GM23338 (cell line): ENCODE results near the gene MED13L. TPM values are rescaled to one million over a fixed set of nuclear protein-coding genes. Genes with fewer than 3 reads are reported as not detected.

Experiments
- ATAC-seq: fragments of 200-7000 bp; cut with Tn5 transposase; 3 replicates; pipeline ENCODE4 v1.9.1; 2020
- DNase-seq: peaks from one replicate; pipeline ENCODE4 v3.0.0-alpha.2; 2015; ENCODE audit warnings: low spot score
- H2AFZ ChIP-seq: fragments of 200-600 bp; sonication (generic); 2 replicates; pipeline ENCODE4 v1.8.0; 2016; ENCODE audit warnings: antibody characterized with exemption, mild to moderate bottlenecking, moderate library complexity
- H3F3A ChIP-seq: fragments of 200-600 bp; sonication (generic); replicated peaks from 2 replicates; pipeline ENCODE4 v1.8.0; 2017; ENCODE audit warnings: antibody characterized with exemption, mixed run types, low read depth
- H3K27ac ChIP-seq: fragments of 200-600 bp; sonication (generic); 2 replicates; pipeline ENCODE4 v1.6.1; 2016; ENCODE audit warnings: low read depth
- H3K27me3 ChIP-seq: fragments of 200-600 bp; sonication (generic); 2 replicates; pipeline ENCODE4 v1.8.0; 2016; ENCODE audit warnings: mild to moderate bottlenecking, mixed run types, moderate library complexity; ENCODE audit not compliant: insufficient read depth
- H3K36me3 ChIP-seq: fragments of 200-600 bp; sonication (generic); 2 replicates; pipeline ENCODE4 v1.8.0; 2016; ENCODE audit warnings: mild to moderate bottlenecking; ENCODE audit not compliant: insufficient read depth
- H3K4me1 ChIP-seq: fragments of 200-600 bp; sonication (generic); 2 replicates; pipeline ENCODE4 v1.8.0; 2016; ENCODE audit warnings: mild to moderate bottlenecking, moderate library complexity; ENCODE audit not compliant: insufficient read depth
- H3K4me2 ChIP-seq: fragments of 200-600 bp; sonication (generic); 2 replicates; pipeline ENCODE4 v1.7.1; 2017; ENCODE audit warnings: mixed run types
- H3K4me3 ChIP-seq: fragments of 200-600 bp; sonication (generic); 2 replicates; pipeline ENCODE4 v1.6.1; 2016; ENCODE audit warnings: mixed run types
- H3K79me2 ChIP-seq: fragments of 200-600 bp; sonication (generic); replicated peaks from 2 replicates; pipeline ENCODE4 v1.8.0; 2017; ENCODE audit warnings: mild to moderate bottlenecking; ENCODE audit not compliant: insufficient read depth
- H3K9me2 ChIP-seq: fragments of 200-600 bp; sonication (generic); 2 replicates; pipeline ENCODE4 v1.8.0; 2017; ENCODE audit not compliant: insufficient read depth
- H4K20me1 ChIP-seq: fragments of 200-600 bp; sonication (generic); replicated peaks from 2 replicates; pipeline ENCODE4 v1.8.0; 2017; ENCODE audit warnings: mild to moderate bottlenecking; ENCODE audit not compliant: insufficient read depth
- H3K27ac Mint-ChIP-seq: 2 replicates; pipeline ENCODE4 v1.8.0; 2020; ENCODE audit warnings: inconsistent platforms, mild to moderate bottlenecking, moderate library complexity, mixed read lengths
- H3K27me3 Mint-ChIP-seq: 3 replicates; pipeline ENCODE4 v1.8.0; 2022; ENCODE audit warnings: low read depth, mild to moderate bottlenecking, moderate library complexity, mixed read lengths, inconsistent platforms; ENCODE audit not compliant: insufficient read depth, poor library complexity
- H3K36me3 Mint-ChIP-seq: 3 replicates; pipeline ENCODE4 v1.8.0; 2021; ENCODE audit warnings: low read depth, mild to moderate bottlenecking, inconsistent platforms, moderate library complexity, mixed read lengths
- H3K4me1 Mint-ChIP-seq: 3 replicates; pipeline ENCODE4 v1.8.0; 2020; ENCODE audit warnings: mild to moderate bottlenecking, inconsistent platforms, mixed read lengths
- H3K4me3 Mint-ChIP-seq: 3 replicates; pipeline ENCODE4 v1.8.0; 2021; ENCODE audit warnings: moderate library complexity, mild to moderate bottlenecking, inconsistent platforms, mixed read lengths
- H3K9me3 Mint-ChIP-seq: 3 replicates; pipeline ENCODE4 v1.8.0; 2020; ENCODE audit warnings: moderate library complexity, mild to moderate bottlenecking, inconsistent platforms, mixed read lengths
- CREB1 ChIP-seq: fragments of 250-450 bp; sonication (Bioruptor Pico); IDR thresholded peaks from 2 replicates; pipeline ENCODE4 v1.5.0; 2020; ENCODE audit warnings: low read depth, mild to moderate bottlenecking, moderate library complexity
- CTCF ChIP-seq, 2 experiments: fragments of 200-600 bp in 1 of 2; sonication (generic) in 1 of 2; conservative IDR thresholded peaks; 2 replicates each; pipeline versions ENCODE4 v1.5.1 to v1.6.1; 2016 to 2017; ENCODE audit warnings: antibody characterized with exemption in 2 of 2, low read depth in 2 of 2, mild to moderate bottlenecking in 2 of 2, moderate library complexity in 1 of 2
- polyA plus RNA-seq: library from polyadenylated mRNA; unstranded; fragments of >200 nt; fragmentation: Nextera tagmentation; extraction: Ambion mirVana; gene quantifications from 2 replicates; pipeline ENCODE4 v1.2.1, GENCODE V29; 2016
- total RNA-seq: library from RNA; depleted of rRNA; stranded (reverse); fragments of >200 nt; shearing (Covaris generic); gene quantifications from 2 replicates; pipeline ENCODE4 v1.2.3, GENCODE V29; 2014
- TF ChIP-seq, protein P1 (sequence below): IDR thresholded peaks from 2 replicates; pipeline ENCODE4 v1.6.1; 2016; ENCODE audit warnings: antibody characterized with exemption
- TF ChIP-seq, protein P2 (sequence below): fragments of 250-450 bp; sonication (Bioruptor Pico); IDR thresholded peaks from 2 replicates; pipeline ENCODE4 v1.5.0; 2020; ENCODE audit warnings: mild to moderate bottlenecking, moderate library complexity

The MED13L gene
- total and polyA plus RNA-seq, 2 experiments from 2014 or later, result 20.9 to 73.6 TPM

GRCh38 chr12:115938794-115939377 lies 338.6 kb downstream of the MED13L start:
- H3K9me3 Mint-ChIP-seq, result peaks cover 9% of the 10 kb centered on the region; the same call in 1 of the 3 replicates
- DNase-seq, result no peak
- no peak overlapping the region for H3K4me3 Mint-ChIP-seq

More at GRCh38 chr12:115938794-115939377, 338.6 kb downstream of the MED13L start:
- Histone ChIP-seq H3F3A (no peaks in the 10 kb centered on the region), H3K4me3 (no peak overlapping the region), H3K27me3 (no peaks in the 10 kb centered on the region), H3K27ac (no peak overlapping the region), H3K36me3 (no peaks in the 10 kb centered on the region), H4K20me1 (no peaks in the 10 kb centered on the region), H3K4me1 (no peaks in the 10 kb centered on the region), H3K4me2 (no peak overlapping the region), H3K79me2 (no peaks in the 10 kb centered on the region), H2AFZ (no peak overlapping the region), H3K9me2 (no peaks in the 10 kb centered on the region)
- ATAC-seq, result no peak
- Mint-ChIP-seq H3K36me3 (no peaks in the 10 kb centered on the region), H3K27me3 (no peaks in the 10 kb centered on the region), H3K4me1 (no peaks in the 10 kb centered on the region), H3K27ac (no peak overlapping the region)
- TF ChIP-seq, protein P1, sequence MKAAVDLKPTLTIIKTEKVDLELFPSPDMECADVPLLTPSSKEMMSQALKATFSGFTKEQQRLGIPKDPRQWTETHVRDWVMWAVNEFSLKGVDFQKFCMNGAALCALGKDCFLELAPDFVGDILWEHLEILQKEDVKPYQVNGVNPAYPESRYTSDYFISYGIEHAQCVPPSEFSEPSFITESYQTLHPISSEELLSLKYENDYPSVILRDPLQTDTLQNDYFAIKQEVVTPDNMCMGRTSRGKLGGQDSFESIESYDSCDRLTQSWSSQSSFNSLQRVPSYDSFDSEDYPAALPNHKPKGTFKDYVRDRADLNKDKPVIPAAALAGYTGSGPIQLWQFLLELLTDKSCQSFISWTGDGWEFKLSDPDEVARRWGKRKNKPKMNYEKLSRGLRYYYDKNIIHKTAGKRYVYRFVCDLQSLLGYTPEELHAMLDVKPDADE, result no peak
- TF ChIP-seq, protein P2, sequence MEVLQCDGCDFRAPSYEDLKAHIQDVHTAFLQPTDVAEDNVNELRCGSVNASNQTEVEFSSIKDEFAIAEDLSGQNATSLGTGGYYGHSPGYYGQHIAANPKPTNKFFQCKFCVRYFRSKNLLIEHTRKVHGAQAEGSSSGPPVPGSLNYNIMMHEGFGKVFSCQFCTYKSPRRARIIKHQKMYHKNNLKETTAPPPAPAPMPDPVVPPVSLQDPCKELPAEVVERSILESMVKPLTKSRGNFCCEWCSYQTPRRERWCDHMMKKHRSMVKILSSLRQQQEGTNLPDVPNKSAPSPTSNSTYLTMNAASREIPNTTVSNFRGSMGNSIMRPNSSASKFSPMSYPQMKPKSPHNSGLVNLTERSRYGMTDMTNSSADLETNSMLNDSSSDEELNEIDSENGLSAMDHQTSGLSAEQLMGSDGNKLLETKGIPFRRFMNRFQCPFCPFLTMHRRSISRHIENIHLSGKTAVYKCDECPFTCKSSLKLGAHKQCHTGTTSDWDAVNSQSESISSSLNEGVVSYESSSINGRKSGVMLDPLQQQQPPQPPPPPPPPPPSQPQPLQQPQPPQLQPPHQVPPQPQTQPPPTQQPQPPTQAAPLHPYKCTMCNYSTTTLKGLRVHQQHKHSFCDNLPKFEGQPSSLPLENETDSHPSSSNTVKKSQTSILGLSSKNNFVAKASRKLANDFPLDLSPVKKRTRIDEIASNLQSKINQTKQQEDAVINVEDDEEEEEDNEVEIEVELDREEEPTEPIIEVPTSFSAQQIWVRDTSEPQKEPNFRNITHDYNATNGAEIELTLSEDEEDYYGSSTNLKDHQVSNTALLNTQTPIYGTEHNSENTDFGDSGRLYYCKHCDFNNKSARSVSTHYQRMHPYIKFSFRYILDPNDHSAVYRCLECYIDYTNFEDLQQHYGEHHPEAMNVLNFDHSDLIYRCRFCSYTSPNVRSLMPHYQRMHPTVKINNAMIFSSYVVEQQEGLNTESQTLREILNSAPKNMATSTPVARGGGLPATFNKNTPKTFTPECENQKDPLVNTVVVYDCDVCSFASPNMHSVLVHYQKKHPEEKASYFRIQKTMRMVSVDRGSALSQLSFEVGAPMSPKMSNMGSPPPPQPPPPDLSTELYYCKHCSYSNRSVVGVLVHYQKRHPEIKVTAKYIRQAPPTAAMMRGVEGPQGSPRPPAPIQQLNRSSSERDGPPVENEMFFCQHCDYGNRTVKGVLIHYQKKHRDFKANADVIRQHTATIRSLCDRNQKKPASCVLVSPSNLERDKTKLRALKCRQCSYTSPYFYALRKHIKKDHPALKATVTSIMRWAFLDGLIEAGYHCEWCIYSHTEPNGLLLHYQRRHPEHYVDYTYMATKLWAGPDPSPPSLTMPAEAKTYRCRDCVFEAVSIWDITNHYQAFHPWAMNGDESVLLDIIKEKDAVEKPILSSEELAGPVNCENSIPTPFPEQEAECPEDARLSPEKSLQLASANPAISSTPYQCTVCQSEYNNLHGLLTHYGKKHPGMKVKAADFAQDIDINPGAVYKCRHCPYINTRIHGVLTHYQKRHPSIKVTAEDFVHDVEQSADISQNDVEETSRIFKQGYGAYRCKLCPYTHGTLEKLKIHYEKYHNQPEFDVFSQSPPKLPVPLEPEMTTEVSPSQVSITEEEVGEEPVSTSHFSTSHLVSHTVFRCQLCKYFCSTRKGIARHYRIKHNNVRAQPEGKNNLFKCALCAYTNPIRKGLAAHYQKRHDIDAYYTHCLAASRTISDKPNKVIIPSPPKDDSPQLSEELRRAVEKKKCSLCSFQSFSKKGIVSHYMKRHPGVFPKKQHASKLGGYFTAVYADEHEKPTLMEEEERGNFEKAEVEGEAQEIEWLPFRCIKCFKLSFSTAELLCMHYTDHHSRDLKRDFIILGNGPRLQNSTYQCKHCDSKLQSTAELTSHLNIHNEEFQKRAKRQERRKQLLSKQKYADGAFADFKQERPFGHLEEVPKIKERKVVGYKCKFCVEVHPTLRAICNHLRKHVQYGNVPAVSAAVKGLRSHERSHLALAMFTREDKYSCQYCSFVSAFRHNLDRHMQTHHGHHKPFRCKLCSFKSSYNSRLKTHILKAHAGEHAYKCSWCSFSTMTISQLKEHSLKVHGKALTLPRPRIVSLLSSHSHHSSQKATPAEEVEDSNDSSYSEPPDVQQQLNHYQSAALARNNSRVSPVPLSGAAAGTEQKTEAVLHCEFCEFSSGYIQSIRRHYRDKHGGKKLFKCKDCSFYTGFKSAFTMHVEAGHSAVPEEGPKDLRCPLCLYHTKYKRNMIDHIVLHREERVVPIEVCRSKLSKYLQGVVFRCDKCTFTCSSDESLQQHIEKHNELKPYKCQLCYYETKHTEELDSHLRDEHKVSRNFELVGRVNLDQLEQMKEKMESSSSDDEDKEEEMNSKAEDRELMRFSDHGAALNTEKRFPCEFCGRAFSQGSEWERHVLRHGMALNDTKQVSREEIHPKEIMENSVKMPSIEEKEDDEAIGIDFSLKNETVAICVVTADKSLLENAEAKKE (CRISPR knock-in tag), result no peak
- TF ChIP-seq CTCF (conservative IDR thresholded peaks at IDR 0.05; ENCODE audit: low read depth in 2 of 2) (no peak), CREB1 (no peak)
